DND-41 (cell line): ENCODE measurements around the gene SLC17A2.

Experiments
- EZH2 ChIP-seq: IDR thresholded peaks from 3 replicates; pipeline ENCODE4 v1.6.1; 2012; ENCODE audit warnings: borderline replicate concordance, low read depth, mild to moderate bottlenecking, moderate library complexity, low read length, inconsistent platforms; ENCODE audit not compliant: severe bottlenecking
- TF ChIP-seq, protein P1 (sequence below): IDR thresholded peaks from 2 replicates; pipeline ENCODE4 v1.5.1; 2012; ENCODE audit warnings: borderline replicate concordance, low read length, moderate library complexity, mild to moderate bottlenecking; ENCODE audit not compliant: poor library complexity, severe bottlenecking; ENCODE audit errors: extremely low read depth

GRCh38 chr6:25872814-25873213 lies 57.7 kb downstream of the SLC17A2 start:
- no peak for TF ChIP-seq EZH2
- TF ChIP-seq, protein P1, sequence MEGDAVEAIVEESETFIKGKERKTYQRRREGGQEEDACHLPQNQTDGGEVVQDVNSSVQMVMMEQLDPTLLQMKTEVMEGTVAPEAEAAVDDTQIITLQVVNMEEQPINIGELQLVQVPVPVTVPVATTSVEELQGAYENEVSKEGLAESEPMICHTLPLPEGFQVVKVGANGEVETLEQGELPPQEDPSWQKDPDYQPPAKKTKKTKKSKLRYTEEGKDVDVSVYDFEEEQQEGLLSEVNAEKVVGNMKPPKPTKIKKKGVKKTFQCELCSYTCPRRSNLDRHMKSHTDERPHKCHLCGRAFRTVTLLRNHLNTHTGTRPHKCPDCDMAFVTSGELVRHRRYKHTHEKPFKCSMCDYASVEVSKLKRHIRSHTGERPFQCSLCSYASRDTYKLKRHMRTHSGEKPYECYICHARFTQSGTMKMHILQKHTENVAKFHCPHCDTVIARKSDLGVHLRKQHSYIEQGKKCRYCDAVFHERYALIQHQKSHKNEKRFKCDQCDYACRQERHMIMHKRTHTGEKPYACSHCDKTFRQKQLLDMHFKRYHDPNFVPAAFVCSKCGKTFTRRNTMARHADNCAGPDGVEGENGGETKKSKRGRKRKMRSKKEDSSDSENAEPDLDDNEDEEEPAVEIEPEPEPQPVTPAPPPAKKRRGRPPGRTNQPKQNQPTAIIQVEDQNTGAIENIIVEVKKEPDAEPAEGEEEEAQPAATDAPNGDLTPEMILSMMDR, result no peak
